Hematopoietic multipotent progenitor cell treated with erythropoietin and hydrocortisone succinate and interleukin-3 and kit ligand, for 8 days (in vitro differentiated cells): ENCODE data around the gene FAM53B.

ENCODE experiments used
- DNase-seq: peaks from one replicate; pipeline ENCODE4 v3.0.0-alpha.2; 2015

The FAM53B gene

GRCh38 chr10:124676416-124677062, 67.6 kb downstream of the FAM53B start:
- no peak for DNase-seq

GRCh38 chr10:124675824-124676223, 68.4 kb downstream of the FAM53B start:
- DNase-seq, result no peak

GRCh38 chr10:124675261-124675660, 68.9 kb downstream of the FAM53B start:
- no peak for DNase-seq

GRCh38 chr10:124674768-124675222, 69.4 kb downstream of the FAM53B start:
- DNase-seq, result no peak

GRCh38 chr10:124672181-124672638, 72.0 kb downstream of the FAM53B start:
- DNase-seq, result no peak

- peak; percentile 75 for DNase-seq
Measured at GRCh38 chr10:124671486-124672075, 72.6 kb downstream of the FAM53B start.

- no peak for DNase-seq
Measured at GRCh38 chr10:124670849-124671248, 73.3 kb downstream of the FAM53B start.

- no peak for DNase-seq
Measured at GRCh38 chr10:124669824-124670654, 74.1 kb downstream of the FAM53B start.

GRCh38 chr10:124669141-124669823, 74.9 kb downstream of the FAM53B start:
- no peak for DNase-seq

GRCh38 chr10:124668517-124669051, 75.6 kb downstream of the FAM53B start:
- DNase-seq, result no peak

- DNase-seq, result no peak
Measured at GRCh38 chr10:124667425-124668345, 76.5 kb downstream of the FAM53B start.

GRCh38 chr10:124666494-124666893, 77.7 kb downstream of the FAM53B start:
- no peak for DNase-seq

- no peak for DNase-seq
Measured at GRCh38 chr10:124665980-124666379, 78.2 kb downstream of the FAM53B start.

- no peak for DNase-seq
Measured at GRCh38 chr10:124665558-124665957, 78.6 kb downstream of the FAM53B start.

GRCh38 chr10:124665091-124665490, 79.1 kb downstream of the FAM53B start:
- no peak for DNase-seq

GRCh38 chr10:124663766-124664360, 80.3 kb downstream of the FAM53B start:
- no peak for DNase-seq

- no peak for DNase-seq
Measured at GRCh38 chr10:124663228-124663627, 81.0 kb downstream of the FAM53B start.

GRCh38 chr10:124661660-124662180, 82.5 kb downstream of the FAM53B start:
- no peak for DNase-seq

GRCh38 chr10:124660404-124661125, 83.6 kb downstream of the FAM53B start:
- no peak for DNase-seq

GRCh38 chr10:124659380-124659779, 84.8 kb downstream of the FAM53B start:
- DNase-seq, result no peak
